Measurements from ENCODE around the gene ELK4. TPM values are rescaled to one million over a fixed set of nuclear protein-coding genes. Genes with fewer than 3 reads are reported as not detected.
A peak's percentile ranks its signal among the peaks of the same experiment; 100 is the strongest.

Gene ELK4
- total and polyA plus RNA-seq, 2 of the 13 experiments (the other 11 are each of a cell fraction or from before 2014, with no cell fraction given): 8.3 to 13.1 TPM

DNA sequence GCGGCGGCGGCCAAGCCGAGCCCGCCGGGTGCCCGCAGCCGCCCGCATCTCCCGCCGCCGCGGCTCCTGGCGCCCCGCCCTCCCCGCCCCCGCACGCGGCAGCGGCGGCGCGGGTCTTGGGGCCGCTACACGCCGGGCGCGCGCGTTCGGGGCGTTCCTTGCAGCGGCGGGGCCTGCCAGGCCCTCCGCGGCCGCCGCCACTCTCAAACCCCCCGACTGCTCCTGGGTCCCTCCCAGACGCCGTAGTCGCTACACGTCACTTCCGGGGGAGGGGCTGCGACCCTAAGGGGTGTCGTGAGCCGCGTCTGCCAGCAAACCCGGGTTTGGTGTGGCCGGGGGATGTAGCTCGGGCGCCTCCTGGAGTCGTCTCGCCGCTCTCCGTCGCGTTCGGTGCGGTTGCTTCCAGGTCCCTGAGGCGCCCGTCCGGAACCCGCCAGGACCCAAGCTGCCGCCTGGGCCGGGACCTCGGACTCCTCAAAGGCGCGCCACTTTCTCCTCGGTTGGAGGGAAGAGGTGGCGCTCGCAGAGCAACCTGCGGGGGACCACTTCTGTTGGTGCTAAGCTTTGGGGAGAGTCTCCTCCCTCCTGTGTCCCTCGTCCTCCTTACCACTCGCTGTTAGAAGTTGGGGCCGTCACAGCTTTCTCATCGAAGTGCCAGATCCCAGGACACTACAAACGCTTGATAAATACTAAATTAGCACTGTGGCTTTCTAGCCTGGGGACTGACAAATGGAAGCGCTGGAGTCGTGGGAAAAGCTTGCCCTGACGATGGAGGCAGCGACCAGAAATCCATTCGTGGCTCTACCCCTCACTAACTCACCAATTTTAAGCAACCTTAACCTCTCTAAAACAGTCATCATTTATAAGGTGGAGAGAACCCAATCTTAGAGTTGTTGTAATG is at the start of gene ELK4 (continued):
- no peak for TF ChIP-seq ZNF564 (CRISPR knock-in tag; IDR thresholded peaks at IDR 0.05)
- TF ChIP-seq YY1 (IDR thresholded peaks at IDR 0.05; ENCODE audit: insufficient read depth, insufficient replicate concordance, low read depth, low read length): peak; percentile 68
- TF ChIP-seq SOX13 (IDR thresholded peaks at IDR 0.05): peak; percentile 14; the same call in 1 of the 2 replicates
- peak in 1 of 2 experiments; percentile 56; a peak in 2 of 4 replicates for TF ChIP-seq SOX13 (CRISPR knock-in tag; conservative IDR thresholded peaks at IDR 0.05 in 1 of 2, IDR thresholded peaks at IDR 0.05 in 1 of 2)
- TF ChIP-seq FOSL2 (CRISPR knock-in tag; IDR thresholded peaks at IDR 0.05): peak; percentile 46; the same call in 1 of the 2 replicates
- no peak for TF ChIP-seq JUNB (CRISPR knock-in tag; IDR thresholded peaks at IDR 0.05; ENCODE audit: borderline replicate concordance)
- TF ChIP-seq HNF1A (IDR thresholded peaks at IDR 0.05; ENCODE audit: low read depth): no peak
- peak; percentile 48; the same call in 1 of the 2 replicates for TF ChIP-seq HNF1A (CRISPR knock-in tag; IDR thresholded peaks at IDR 0.05; ENCODE audit: borderline replicate concordance)
- TF ChIP-seq, protein P1, sequence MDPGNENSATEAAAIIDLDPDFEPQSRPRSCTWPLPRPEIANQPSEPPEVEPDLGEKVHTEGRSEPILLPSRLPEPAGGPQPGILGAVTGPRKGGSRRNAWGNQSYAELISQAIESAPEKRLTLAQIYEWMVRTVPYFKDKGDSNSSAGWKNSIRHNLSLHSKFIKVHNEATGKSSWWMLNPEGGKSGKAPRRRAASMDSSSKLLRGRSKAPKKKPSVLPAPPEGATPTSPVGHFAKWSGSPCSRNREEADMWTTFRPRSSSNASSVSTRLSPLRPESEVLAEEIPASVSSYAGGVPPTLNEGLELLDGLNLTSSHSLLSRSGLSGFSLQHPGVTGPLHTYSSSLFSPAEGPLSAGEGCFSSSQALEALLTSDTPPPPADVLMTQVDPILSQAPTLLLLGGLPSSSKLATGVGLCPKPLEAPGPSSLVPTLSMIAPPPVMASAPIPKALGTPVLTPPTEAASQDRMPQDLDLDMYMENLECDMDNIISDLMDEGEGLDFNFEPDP (CRISPR knock-in tag; conservative IDR thresholded peaks at IDR 0.05): no peak
- TF ChIP-seq ZNF772 (CRISPR knock-in tag; IDR thresholded peaks at IDR 0.05): peak; percentile 50; the same call in 1 of the 2 replicates
- TF ChIP-seq POGK (CRISPR knock-in tag; conservative IDR thresholded peaks at IDR 0.05): peak; percentile 94
- TF ChIP-seq CENPT (CRISPR knock-in tag; IDR thresholded peaks at IDR 0.05; ENCODE audit: low read depth): no peak
- TF ChIP-seq HMG20A (CRISPR knock-in tag; IDR thresholded peaks at IDR 0.05; ENCODE audit: borderline replicate concordance): no peak
- TF ChIP-seq ZNF235 (CRISPR knock-in tag; IDR thresholded peaks at IDR 0.05; ENCODE audit: borderline replicate concordance): no peak
- TF ChIP-seq, protein P2, sequence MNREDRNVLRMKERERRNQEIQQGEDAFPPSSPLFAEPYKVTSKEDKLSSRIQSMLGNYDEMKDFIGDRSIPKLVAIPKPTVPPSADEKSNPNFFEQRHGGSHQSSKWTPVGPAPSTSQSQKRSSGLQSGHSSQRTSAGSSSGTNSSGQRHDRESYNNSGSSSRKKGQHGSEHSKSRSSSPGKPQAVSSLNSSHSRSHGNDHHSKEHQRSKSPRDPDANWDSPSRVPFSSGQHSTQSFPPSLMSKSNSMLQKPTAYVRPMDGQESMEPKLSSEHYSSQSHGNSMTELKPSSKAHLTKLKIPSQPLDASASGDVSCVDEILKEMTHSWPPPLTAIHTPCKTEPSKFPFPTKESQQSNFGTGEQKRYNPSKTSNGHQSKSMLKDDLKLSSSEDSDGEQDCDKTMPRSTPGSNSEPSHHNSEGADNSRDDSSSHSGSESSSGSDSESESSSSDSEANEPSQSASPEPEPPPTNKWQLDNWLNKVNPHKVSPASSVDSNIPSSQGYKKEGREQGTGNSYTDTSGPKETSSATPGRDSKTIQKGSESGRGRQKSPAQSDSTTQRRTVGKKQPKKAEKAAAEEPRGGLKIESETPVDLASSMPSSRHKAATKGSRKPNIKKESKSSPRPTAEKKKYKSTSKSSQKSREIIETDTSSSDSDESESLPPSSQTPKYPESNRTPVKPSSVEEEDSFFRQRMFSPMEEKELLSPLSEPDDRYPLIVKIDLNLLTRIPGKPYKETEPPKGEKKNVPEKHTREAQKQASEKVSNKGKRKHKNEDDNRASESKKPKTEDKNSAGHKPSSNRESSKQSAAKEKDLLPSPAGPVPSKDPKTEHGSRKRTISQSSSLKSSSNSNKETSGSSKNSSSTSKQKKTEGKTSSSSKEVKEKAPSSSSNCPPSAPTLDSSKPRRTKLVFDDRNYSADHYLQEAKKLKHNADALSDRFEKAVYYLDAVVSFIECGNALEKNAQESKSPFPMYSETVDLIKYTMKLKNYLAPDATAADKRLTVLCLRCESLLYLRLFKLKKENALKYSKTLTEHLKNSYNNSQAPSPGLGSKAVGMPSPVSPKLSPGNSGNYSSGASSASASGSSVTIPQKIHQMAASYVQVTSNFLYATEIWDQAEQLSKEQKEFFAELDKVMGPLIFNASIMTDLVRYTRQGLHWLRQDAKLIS (CRISPR knock-in tag; IDR thresholded peaks at IDR 0.05): no peak
- TF ChIP-seq ZNF761 (CRISPR knock-in tag; conservative IDR thresholded peaks at IDR 0.05): no peak
